Cortex of kidney (tissue), 1 donor: Measurements from ENCODE around the gene SCAMP5.

ENCODE experiments used
- DNase-seq: peaks from one replicate; lab custom pipeline; 2025; lab: John Stamatoyannopoulos, UW

Gene SCAMP5

GRCh38 chr15:75070674-75071073, 75.3 kb downstream of the SCAMP5 start:
- no peak for DNase-seq
